CD4-positive, alpha-beta T cell treated with Interleukin-1 beta for 1 hour (primary cell): ENCODE results near the gene ACER3.
"Not testable (repeated sequence)": the region's sequence is repeated elsewhere in the genome, so short reads cannot be mapped to it uniquely, and the experiment has no call there.

Experiments
- DNase-seq, 2 donors: peaks; one replicate each; pipeline ENCODE4 v3.0.0-alpha.2; 2020 to 2022

ACER3 gene

DNA sequence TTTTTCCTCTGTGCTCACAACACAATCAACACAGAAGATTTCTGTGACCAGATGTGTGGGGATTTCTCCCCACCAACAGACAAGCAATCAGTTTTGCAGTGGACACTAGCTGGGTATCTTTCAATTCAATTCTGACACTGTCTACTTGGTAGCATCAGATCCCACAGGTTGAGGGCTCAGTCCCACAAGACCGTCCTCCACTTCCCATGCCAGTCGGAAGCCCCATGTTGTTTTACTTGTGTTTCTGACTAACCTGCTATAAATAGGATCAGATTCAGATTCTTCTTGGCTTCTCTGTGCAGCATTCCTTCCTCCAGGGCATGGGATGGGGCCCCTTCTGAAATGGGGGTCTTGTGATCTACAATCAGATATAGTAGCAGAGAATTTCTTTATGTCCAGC is 19.6 kb downstream of the ACER3 start:
- DNase-seq = no peak

DNA sequence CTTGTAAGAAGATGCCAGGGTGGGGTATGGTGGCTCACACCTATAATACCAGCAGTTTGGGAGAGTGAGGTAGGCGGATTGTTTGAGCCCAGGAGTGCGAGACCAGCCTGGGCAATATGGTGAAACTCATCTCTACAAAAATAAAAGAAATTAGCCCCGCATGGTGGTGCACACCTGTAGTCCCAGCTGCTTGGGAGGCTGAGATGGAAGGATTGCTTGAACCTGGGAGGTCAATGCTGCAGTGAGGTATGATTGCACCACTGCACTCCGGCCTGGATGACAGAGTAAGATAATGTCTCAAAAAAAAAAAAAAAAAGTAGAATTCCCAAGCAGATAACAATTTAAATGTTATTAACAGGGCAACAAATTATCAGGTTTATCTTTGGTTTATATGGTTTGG is 20.2 kb downstream of the ACER3 start:
- DNase-seq = no peak

DNA sequence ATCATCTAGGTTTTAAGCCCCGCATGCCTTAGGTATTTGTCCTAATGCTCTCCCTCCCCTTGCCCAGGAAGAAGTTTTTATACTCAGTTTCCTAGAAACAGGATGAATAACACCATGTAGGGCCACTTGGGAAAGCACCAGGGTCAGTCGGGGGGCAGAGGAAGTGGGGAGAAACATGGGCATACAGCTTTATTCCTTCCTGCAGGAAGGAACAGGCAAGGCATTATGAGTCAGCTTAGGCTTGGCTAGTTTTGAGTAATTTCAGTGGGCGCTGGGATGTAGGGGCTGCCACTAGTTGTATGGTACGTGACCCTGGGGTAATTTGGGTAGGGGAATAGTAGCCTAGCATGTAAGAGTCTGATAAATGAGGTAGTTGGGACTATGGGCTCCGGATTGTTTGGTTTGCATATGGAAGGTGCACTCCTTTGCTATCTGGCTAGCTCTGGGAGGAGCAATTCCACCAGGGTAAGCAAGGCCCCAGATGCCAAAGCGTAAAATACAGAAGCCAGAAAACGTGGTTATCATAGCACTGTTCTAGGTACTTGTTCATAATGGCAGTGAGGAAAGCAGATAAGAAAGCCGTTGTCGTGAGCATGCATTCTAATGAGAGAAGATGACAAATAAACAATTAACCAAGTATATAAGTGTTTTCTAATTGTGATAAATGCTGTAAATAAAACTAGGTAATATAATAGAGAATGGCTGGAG is 24.8 kb downstream of the ACER3 start:
- DNase-seq = peak in 1 of 2 donors; percentile 8

DNA sequence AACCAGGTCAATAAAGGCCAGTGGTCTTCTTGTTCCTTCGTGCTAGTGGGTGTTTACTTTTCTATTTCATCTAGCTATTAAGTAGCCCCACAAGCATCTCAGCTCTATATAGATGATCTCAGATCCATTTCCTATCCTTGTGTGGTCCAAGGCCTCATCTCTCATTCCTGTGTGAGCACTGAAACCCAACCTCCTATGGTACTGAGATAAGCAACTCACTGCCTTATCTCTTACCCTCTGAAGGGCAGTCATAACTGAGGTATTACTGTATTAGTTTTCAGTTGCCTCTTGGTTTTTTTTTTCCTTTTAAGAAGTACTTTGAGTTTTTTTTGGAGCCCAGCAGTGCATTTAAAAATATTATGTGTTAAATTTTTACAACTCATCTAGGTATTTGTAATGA is 28.3 kb downstream of the ACER3 start:
- DNase-seq = no peak

DNA sequence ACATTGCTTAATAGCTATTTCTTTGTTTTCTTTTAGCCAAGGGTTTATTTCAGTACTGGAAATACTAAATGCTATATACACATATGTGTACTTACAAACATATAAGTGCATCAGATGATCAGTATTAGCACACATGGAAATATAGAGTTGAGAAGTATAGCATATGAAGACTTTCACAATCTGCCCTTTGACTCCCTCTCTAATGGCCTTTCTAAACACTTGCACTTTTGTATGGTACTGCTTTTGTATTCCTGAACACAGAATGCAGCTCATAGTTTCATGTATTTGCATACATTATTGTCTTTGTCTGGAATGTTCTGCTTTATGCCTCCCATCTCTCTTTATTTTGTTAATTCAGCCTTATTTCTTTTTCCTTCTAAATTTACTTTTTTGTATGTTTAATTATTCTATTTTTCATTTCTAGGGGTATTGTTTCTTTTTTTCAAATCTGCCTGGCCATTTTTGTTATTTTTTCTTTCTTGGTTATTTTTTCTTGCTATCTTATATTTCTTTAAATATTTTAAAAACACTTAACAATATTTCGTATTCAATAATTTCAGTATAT is 28.8 kb downstream of the ACER3 start:
- no peak for DNase-seq

DNA sequence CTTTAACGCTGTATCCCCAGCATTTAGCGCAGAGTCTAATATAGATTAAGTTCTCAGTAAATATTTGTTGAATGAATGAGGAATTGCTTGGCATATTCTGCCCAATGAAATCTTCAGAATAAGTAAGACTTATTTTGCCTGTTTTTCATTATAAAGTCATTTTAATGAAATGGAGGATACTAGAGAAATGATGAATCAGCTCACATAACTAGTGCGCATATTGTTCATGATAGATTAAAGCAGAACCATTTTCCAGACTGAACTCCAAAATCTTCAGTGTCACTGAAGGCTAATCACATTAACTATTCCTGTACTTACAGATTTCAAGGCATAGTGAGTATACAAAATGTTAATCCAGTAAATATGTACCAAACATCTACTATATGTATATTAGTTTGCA is 29.6 kb downstream of the ACER3 start:
- DNase-seq = no peak

DNA sequence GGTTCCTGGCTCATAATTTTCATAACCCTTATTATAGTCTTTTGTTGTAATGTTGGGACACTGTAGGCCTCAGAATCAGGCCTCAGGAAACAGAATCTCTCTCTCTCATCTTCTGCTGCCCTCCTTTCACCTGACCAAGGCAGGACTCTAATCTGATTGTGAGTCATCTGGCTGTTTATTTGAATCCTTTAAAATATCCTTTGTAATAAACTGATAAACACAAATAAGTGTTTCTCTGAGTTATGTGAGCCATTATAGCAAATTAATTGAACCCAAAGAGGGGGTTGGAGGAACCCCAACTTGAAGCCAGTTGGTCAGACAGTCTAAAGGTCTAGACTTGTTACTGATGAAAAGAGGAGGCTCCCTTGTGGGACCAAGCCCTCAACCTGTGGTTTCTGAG is 30.6 kb downstream of the ACER3 start:
- DNase-seq = no peak

DNA sequence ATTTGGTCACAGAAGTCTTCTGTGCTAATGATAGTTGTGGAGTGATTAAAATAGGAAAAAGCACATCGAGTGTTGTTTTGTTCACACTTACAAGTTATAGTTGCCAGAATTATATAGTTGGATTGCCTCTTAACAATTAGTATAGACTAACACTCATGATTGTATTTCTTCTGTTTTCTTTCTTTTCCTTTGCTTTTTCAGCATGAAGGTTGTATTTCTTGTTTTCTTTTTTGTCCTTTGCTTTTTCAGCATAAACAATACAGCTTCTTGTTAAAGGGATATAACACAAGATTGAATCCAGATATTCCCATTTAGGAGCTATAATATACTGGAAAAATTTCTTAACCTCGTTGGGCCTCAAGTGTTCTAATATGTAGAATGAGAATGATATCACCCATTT is 31.1 kb downstream of the ACER3 start:
- no peak for DNase-seq

DNA sequence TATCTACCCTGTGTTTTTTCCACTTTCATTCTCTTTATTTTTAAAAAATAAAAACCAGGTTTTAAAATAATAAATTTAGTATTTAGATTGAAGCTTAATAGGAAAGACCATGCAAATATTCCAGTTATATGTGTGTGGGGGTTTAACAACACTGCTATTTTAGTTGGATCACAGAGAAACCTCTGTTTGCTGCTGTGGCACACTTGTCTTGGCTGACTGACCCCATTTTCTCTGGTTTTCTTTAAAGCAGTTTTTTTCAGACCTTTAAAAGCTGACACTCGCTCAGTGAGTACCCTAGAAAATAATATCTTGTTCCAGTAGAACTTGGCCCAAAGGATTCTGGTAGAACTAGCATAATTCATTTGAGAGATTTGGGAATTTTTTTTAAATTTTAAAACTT is 31.6 kb downstream of the ACER3 start:
- DNase-seq = no peak

DNA sequence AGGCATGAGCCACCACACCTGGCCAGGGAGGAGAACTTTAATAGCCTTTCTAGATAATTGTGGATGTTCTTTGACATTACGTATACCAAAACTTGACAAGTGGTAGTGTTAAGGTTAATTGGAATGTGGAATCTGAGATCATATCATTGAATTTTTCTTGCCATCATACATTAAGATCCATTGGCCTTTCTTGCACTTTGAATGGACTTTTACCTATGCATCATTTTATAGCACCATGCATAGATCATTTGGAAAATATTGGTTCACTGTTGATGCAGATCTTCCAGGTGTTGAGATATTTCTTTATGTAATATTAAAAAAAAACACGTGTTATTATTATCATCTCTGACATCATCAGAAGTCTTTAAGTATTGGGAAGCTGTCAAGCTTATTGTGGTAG is 36.5 kb downstream of the ACER3 start:
- no peak for DNase-seq

DNA sequence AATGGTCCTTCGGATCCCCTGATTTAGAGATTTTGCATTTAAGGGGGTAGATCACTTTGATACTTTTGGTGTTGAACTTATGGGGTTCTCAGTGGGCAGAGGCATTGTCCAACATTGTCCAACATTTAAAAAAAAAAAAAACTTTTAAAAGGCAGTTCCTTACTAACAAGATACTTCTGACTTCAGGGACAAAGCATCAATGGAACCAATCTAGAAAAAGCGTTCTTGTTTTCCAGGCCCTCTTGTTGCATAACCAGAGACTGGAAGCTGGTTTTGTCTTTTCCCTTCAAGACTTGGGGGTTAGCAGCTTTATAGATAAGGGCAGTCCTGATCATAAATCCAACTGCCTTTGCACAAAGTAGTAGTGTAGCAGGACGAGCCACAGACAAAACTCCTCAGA is 40.4 kb downstream of the ACER3 start:
- no peak for DNase-seq

DNA sequence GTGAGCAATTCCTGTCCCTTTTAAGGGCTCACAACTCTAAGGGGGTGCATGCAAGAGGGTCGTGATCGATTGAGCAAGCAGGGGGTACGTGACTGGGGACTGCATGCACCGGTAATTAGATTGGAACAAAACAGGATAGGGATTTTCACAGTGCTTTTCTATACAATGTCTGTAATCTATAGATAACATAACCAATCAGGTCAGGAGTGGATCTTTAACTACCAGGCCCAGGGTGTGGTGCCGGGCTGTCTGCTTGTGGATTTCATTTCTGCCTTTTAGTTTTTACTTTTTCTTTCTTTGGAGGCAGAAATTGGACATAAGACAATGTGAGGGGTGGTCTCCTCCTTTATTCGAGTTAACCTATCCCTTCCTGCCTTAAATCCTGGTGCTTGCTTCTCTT is 40.9 kb downstream of the ACER3 start:
- DNase-seq = not testable (repeated sequence)

DNA sequence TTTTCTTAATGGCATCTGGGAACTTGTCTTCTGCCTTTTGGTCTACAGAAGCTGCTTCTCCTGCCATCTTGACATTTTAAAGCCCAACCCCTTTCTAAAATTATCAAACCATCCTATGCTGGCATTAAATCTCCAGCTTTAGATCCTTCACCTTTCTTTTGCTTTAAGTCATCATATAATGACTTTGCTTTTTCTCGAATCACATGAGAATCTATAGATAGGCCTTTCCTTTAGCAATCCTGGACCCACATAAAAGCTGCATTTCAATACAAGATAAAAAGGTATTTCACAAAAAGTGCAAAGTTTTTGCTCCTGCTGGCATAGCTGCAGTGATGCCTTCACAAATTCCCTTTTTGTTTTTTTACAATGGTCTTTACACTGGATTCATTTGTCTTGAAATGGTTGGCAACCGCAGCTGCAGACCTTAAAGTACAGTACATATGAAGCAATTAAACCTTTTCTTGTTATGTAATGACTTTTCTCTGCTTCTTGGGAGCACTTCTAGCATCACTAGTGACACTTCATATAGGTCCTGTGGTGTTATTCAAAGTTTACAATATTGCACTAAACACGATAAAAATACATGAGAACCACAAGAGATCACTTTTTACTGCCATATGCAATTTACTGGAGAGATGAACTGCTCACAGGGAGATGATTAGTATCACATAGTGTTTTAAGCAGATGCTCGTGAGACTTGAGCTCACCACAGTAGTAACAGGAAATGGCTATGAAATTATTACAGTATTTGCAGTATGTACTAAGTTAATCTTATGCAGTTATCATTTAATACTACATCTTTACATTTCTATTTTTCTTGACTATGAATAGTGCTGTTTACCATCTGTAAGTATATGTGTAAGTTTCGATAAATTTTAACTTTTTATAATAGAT is 41.6 kb downstream of the ACER3 start:
- no peak for DNase-seq

DNA sequence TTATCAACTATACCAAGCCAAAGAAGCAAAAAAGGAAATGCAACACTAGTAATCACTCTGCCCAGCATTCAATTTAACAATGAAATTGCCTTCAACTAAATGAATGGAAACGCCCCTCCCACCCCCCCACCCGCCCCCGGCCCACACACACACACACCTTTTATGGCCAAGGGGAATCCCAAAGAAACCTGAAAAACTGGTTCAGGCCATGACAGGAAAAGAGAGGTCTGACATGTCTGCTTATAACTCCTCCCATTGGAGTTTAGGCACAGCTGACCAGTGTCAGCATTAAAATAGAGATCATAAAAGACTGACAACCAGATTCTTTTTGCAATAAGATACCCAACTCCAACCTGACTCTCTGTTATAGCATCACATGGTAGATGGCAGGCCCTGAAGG is 42.6 kb downstream of the ACER3 start:
- DNase-seq = no peak

DNA sequence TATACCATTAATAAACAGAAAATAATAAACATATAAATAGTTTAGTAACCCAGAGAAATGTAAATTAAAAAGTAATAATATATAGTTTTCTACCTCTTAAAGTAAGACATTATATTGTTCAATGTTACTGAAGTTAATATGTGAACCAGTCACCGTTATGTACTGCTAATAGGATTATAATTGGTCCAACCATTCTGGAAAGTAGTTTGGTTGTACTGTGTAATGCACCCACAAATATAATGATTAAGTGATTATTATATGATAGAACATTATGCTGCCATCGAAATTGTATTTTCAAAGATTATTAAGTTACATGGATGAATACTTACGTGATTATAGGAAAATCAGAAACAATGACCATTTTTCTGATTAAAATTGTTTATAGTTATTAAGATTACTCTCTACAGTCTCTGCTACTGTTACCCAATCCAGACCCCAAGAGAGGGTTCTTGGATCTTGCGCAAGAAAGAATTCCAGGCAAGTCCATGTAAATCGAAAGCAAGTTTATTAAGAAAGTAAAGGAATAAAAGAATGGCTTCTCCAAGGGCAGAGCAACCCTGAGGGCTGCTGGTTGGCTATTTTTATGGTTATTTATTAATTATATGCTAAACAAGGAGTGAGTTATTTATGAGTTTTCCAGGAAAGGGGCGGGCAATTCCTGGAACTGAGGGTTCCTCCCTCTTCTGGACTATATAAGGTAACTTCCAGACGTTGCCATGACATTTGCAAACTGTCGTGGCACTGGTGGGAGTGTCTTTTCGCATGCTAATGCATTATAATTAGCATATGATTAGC is 50.1 kb downstream of the ACER3 start:
- no peak for DNase-seq

DNA sequence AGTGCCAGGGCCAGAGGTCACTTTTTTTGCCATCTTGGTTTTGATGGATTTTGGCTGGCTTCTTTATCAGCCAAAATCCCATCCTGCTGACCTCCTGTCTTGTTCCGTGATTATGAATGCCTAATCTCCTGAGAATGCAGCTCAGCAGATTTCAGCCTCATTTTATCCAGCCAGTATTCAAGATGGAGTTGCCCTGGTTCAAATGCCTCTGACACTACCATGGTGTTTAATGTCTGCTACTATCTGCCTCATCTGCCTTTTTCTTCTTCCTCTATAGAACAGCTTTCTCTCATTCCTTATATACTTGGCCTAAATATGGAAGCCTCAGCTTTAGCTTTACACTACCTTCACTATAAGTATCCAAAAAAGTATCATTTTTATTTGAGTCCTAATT is 50.7 kb downstream of the ACER3 start:
- no peak for DNase-seq

DNA sequence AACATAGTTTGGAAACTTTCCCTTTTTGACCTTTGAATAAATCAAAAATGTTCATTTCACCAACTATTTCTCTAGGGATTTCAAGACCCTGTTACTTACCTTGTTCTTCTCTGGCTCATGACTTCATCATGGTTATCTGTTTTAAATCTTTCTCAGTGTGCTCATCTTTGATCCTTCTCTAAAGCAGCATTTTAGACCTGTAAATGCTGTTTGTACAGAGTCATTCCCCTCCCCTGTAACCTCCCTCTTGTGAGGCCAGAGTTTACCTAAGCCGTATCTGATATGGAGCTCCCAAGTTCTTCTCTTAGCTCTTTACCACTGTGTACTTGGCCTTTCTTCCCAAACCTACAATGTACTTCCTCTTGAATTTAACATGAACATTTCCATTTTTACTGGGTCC is 56.0 kb downstream of the ACER3 start:
- no peak for DNase-seq

DNA sequence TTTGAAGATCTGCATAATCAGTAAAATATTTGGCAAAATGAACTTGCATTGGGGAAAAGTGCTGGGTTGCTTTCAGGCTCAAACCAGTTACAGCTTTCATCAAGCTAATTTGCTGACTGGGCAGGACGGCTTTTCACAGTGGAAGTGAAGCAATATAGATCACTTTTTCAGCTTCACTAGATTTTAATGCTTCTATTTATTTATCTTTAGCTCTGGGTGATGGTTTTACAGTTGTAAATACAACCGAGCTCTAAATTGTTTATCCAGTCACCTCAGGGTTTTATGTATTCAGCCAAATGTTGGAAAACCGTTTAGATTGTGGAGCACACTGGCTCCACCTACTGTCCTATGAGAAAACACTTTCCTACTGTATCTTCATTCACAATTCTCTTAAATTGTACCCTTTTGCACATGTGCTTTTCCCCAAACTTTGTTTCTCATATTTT is 58.2 kb downstream of the ACER3 start:
- peak in 1 of 2 donors; percentile 39 for DNase-seq

DNA sequence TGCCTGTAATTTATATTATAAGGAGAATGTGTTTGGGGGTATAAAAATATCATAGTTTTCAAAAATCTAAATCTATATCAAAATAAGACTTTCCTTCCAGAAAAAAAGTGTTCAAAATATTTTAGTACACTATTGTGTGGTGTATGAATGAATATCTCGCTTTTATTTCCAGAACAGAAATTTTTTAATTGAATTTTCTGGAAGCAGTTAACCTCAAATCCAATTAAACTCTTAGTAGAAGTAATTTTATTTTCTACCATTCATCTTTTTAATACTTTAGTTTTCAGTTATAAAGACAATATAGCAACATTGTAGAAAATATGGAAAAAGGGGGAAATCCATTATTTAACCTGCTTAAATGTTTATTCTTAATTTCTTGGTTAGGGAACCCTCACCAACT is 58.7 kb downstream of the ACER3 start:
- DNase-seq = no peak

DNA sequence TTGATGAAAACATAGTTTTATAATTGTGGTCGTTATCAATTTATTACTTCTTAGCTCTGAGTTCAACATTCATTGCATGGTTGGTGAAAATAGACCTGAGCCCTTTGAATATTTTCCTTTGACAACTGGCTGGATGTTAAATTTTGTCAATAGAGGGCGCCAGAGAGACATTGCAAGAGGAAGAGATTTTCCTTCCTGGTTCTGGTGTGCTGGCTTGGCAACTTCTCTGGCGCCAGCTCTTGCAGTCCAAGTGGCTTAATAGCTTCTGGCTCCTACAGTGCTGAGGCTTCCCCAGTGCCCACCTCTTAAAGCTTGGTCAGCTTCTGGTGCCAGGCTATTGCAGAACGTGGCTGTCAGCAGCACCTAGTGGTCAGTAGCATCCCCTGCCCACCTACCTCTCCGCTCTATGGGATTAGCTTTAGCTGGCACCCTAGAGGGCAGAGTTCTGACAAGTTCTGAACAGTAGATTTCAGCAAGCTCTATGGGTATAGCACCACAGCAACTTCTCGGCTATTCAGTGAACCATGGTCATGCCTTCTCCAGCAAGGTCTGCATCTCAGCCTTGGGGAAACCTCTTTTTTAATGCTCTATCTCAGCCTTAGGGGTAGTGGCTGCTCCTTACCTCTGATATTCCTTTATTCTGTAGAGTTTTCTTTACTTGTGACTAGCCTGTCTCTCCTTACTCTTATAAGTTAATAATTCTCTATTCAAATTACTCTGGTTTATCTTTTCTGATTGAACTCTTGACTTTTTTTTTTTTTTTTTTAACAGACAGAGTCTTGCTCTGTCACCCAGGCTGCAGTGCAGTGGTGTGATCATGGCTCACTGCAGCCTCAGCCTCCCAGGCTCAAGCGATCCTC is 59.4 kb downstream of the ACER3 start:
- peak; percentile 54 to 77 for DNase-seq

DNA sequence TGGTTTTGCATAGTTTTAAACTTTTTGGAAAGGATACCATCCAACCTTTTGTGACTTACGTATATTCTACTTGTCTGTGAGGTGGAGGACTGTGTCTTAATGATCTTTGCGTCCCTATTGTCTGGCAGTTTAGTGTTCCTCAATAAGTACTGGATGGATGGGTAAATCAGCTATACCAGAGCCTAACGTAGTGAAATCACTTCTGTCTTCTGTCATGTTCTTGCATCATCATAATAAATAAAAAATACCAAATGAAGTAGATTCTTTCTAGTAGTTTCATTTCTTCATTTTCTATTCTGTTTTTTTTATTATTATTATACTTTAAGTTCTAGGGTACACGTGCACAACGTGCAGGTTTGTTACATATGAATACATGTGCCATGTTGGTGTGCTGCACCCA is 66.4 kb downstream of the ACER3 start:
- no peak for DNase-seq

DNA sequence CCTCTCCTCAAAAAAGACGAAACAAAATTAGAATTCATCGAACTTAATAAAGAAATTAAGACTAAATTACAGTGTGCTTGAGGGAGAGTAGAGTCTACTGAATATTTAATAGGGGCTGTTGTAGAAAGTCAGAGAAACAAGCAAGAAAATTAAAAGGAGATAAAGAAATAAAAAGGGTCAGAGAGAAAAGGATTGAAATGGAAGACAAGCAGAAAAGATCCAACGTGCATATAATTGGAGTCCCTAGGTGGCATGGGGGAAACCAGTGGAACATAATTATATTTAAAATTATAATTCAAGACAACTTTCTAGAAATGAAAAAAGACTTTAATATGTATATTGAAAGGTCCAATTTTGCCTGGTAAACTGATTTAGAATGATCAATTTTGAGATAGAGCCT is 74.3 kb downstream of the ACER3 start:
- no peak for DNase-seq
